PFSK-1 (cell line): ENCODE measurements around the gene TRIM29.

ENCODE experiments used
- FOXP2 ChIP-seq: optimal IDR thresholded peaks from 2 replicates; pipeline ENCODE3; 2011; ENCODE audit warnings: borderline replicate concordance, control low read depth, inconsistent platforms; ENCODE audit not compliant: insufficient read depth; ENCODE audit errors: extremely low read length, extremely low read depth
- POLR2AphosphoS5 ChIP-seq: IDR thresholded peaks from 2 replicates; pipeline ENCODE4 v1.6.1; 2012; ENCODE audit warnings: low read depth, mild to moderate bottlenecking, control low read depth, low read length, moderate library complexity
- SIN3A ChIP-seq: IDR thresholded peaks from 2 replicates; pipeline ENCODE4 v1.6.1; 2012; ENCODE audit warnings: mild to moderate bottlenecking, low read length, moderate library complexity, borderline replicate concordance; ENCODE audit not compliant: insufficient read depth
- TAF1 ChIP-seq: IDR thresholded peaks from 2 replicates; pipeline ENCODE4 v1.6.1; 2012; ENCODE audit warnings: low read length, control low read depth, borderline replicate concordance; ENCODE audit not compliant: insufficient read depth
- TF ChIP-seq, protein P1 (sequence below), 2 experiments: IDR thresholded peaks; 2 replicates each; pipeline versions ENCODE4 v1.6.1 to v1.8.0; 2011 to 2012; ENCODE audit warnings: low read depth in 2 of 2, low read length in 2 of 2, control low read depth in 1 of 2, inconsistent platforms in 1 of 2, mild to moderate bottlenecking in 1 of 2, moderate library complexity in 1 of 2; ENCODE audit not compliant: insufficient read depth in 1 of 2

Gene TRIM29

DNA sequence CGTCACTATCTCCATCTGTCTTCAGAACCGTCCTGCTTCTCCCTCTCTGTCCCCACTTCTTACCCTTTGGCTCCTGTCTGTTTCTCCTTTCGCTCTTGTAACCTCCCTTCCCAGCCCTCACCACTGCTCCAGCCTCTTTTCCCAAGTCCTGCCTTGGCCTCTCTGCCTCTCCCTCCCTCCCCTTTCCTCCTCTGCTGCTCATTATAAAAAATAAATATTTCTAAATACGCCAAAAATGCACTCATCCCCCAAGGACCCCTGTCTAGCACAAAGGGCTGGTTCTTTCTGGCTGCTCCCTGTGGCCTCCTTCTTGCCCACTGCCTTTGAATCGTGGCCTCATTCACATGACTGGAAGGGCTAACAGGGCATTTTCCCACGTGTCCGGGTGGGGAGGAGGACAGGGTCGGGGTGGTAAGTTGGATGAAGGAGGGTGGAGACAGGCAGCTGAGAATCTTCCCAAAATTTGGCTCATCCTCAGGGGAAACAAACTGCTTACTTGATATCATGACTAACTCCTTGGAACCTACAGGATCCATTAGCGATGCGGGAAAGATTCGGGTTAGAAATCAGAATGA is 46.5 kb upstream of the TRIM29 start:
- TF ChIP-seq SIN3A: no peak
- no peak for TF ChIP-seq TAF1
- no peak for TF ChIP-seq FOXP2
- TF ChIP-seq, protein P1, sequence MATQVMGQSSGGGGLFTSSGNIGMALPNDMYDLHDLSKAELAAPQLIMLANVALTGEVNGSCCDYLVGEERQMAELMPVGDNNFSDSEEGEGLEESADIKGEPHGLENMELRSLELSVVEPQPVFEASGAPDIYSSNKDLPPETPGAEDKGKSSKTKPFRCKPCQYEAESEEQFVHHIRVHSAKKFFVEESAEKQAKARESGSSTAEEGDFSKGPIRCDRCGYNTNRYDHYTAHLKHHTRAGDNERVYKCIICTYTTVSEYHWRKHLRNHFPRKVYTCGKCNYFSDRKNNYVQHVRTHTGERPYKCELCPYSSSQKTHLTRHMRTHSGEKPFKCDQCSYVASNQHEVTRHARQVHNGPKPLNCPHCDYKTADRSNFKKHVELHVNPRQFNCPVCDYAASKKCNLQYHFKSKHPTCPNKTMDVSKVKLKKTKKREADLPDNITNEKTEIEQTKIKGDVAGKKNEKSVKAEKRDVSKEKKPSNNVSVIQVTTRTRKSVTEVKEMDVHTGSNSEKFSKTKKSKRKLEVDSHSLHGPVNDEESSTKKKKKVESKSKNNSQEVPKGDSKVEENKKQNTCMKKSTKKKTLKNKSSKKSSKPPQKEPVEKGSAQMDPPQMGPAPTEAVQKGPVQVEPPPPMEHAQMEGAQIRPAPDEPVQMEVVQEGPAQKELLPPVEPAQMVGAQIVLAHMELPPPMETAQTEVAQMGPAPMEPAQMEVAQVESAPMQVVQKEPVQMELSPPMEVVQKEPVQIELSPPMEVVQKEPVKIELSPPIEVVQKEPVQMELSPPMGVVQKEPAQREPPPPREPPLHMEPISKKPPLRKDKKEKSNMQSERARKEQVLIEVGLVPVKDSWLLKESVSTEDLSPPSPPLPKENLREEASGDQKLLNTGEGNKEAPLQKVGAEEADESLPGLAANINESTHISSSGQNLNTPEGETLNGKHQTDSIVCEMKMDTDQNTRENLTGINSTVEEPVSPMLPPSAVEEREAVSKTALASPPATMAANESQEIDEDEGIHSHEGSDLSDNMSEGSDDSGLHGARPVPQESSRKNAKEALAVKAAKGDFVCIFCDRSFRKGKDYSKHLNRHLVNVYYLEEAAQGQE (IDR thresholded peaks at IDR 0.05; ENCODE audit: insufficient read depth in 1 of 2, low read depth in 2 of 2, low read length in 2 of 2): no peak
- no peak for TF ChIP-seq POLR2AphosphoS5

DNA sequence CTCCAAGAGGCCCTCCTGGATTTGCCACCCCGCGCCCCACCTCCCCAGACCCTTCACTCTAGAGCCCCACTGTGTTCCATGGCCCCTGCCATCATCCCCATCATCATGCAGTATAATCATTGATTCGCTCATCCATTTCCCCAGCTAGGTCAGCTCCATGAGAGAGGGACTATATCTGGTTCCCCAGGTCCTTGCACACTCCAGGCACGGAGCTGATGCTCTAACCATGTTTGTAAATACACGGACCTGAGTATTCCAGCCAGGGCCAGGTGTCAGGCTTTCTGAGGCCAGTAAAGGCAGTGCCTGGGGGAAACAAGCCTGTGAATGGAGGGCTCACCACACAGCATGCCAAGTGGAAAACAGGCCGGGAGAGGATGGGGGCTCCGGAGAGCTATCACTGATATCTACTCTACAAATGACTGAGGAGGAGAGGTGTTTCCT is 45.8 kb upstream of the TRIM29 start:
- TF ChIP-seq, protein P1 (IDR thresholded peaks at IDR 0.05; ENCODE audit: insufficient read depth in 1 of 2, low read depth in 2 of 2, low read length in 2 of 2): no peak
- TF ChIP-seq FOXP2: no peak
- TF ChIP-seq TAF1: no peak
- no peak for TF ChIP-seq POLR2AphosphoS5
- no peak for TF ChIP-seq SIN3A

DNA sequence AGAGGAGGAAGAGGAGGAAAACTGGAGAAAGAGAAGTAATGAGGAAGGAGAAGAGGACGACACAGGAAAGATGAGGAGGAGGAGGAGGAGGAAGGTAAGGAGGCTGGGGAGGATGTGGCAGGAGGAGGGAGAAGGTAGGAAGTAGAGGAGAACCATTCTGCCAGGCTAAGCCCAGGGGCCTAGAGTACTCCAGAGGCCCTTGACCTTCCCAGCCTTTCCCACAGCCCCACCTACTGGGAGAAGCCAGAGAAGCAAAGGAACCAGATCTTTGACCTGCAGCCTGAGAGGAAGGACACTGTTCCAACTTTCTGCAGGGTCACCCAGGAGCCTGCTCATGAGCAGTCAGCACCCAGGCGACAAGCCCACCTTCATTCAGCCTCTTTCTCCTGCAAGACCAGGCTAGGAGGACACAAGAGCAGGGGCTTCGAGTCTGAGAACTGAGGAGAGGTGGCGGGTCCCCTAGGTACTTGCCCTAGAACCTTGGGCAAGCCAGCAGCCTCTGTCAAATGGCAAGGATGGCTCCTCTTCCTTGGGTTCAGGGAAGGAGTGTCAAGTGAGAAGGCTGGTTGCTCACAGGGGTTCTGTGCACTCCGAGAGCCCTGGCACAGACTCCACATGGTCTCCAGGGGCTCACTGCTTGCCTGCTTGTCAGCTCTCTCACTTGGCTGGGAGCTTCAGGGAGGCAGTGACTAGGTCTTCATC is 45.0 kb upstream of the TRIM29 start:
- TF ChIP-seq, protein P1 (IDR thresholded peaks at IDR 0.05; ENCODE audit: insufficient read depth in 1 of 2, low read depth in 2 of 2, low read length in 2 of 2): no peak
- no peak for TF ChIP-seq POLR2AphosphoS5
- no peak for TF ChIP-seq SIN3A
- TF ChIP-seq TAF1: no peak
- no peak for TF ChIP-seq FOXP2

DNA sequence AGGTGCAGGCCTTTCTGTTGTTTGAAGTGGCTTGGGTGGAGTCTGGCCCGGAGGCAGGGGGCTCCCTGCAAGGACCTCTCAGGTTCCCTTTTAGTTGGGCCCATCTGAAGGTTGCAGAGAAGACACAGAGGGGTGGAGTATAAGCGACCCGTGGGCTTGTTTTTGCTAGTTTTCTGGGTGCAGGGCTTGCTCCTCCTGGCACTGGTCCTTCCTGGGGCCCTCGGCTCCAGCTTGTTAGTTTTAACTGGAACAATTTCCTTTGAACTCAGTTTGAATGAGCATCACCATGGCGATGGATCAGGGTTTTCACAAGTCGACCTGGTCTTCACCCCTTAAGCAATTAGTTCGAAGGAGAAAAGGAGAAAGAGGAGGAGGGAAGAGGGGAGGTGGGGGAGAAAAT is 44.5 kb upstream of the TRIM29 start:
- TF ChIP-seq POLR2AphosphoS5 (no peak), FOXP2 (no peak), SIN3A (no peak), TAF1 (no peak)
- TF ChIP-seq, protein P1 (IDR thresholded peaks at IDR 0.05; ENCODE audit: insufficient read depth in 1 of 2, low read depth in 2 of 2, low read length in 2 of 2): no peak
